Globus pallidus (tissue), 1 donor: Measurements from ENCODE around the gene SNTG2.

ENCODE experiments used
- DNase-seq: peaks from one replicate; pipeline ENCODE4 v3.0.0-alpha.2; 2015; ENCODE audit warnings: low spot score

Gene SNTG2

DNA sequence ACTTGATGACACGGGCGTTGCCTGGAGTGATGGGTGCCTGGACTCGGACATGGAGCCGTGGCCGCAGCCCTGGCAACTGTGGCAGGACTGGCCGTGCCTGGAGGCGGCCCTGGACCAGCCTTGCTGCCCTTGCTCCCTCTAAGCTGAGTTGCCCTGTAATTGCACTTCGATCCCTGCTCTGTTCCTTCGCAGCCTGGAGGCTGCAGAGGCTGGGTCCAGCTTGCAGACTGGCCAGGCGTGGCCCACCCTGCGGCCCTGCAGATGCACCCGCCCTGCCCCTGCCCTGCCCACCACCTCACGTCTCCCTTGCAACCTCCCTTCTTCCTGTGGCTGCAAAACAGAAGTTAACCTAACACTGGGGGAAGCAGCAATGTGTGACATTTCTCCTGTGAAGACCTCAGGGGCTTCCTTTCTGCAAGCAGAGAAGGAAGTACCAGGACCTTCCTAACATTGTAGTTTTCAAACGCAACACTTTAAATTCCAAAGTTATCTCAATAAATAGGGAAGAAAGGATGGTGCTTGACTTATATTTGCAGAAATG lies 288.0 kb downstream of the SNTG2 start:
- DNase-seq = no peak

DNA sequence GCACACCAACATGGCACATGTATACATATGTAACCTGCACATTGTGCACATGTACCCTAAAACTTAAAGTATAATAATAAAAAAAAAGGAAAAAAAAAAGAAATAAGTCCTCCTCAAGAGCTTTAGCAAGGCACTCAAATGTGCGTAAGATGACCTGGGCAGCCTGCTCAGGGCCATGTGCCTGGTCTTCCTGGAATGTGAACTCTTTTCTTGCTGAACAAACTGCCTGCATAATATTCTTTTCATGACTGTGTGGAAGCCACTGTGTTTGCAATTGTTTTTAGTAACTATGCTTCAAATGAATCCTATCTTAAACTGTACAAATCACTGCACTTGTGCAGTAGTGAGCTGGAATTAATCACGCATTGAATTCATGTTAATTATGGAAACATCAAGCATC lies 294.5 kb downstream of the SNTG2 start:
- no peak for DNase-seq

DNA sequence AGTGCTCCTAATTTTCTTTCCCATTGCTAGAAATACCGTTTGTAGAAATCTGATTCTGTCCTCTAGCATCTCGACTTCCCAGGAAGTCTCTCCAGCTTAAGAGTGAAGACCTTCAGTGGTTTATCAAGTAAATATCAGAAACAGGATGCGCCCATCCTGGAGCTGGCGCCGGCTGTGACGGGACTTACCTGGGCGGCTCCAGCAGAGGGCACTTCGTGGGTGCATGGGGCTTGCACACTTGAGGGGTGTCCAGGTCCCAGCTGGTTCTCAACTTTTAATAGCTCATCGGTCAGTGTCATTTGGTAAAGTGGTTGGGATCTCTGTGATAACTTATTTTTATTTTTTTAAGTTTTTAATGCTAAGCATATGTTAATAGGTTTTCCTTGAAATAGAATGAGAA lies 295.6 kb downstream of the SNTG2 start:
- DNase-seq = no peak

DNA sequence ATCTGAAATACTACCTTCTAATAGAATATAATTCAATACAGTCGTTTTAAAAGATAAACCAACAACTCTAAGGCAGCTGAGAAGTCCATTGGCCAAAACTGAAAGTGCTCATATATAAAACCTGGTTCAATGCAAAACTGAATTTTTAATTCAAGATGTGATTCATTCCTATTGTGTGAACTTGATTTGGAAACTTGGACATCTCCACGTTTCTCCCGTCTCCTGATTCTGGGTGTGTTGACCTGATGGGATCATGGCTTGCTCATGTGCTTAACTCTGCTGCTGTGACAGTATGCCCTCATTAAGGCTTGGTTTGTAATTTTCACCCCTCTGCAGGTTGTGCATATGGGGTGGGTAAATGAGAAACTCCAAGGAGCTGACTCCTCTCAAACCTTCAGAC lies 296.3 kb downstream of the SNTG2 start:
- DNase-seq = no peak

DNA sequence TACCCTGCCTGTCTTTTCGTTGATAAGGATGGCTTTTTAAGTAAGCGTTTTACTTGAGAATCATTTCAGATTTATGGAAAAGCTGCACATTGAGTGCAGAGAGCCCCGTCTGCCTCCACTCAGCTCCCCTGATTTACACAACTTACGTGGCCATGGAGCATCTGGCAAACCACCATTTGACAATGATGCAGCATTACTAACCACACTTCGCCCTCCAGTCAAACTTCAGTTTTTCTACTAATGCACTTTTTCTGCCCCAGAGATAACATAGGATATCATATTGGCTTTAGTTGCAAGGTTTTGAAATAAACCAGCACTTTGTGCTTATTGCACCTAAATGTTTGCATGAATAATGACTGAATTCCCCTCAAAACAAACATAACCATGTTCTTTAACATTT lies 297.5 kb downstream of the SNTG2 start:
- DNase-seq = no peak

DNA sequence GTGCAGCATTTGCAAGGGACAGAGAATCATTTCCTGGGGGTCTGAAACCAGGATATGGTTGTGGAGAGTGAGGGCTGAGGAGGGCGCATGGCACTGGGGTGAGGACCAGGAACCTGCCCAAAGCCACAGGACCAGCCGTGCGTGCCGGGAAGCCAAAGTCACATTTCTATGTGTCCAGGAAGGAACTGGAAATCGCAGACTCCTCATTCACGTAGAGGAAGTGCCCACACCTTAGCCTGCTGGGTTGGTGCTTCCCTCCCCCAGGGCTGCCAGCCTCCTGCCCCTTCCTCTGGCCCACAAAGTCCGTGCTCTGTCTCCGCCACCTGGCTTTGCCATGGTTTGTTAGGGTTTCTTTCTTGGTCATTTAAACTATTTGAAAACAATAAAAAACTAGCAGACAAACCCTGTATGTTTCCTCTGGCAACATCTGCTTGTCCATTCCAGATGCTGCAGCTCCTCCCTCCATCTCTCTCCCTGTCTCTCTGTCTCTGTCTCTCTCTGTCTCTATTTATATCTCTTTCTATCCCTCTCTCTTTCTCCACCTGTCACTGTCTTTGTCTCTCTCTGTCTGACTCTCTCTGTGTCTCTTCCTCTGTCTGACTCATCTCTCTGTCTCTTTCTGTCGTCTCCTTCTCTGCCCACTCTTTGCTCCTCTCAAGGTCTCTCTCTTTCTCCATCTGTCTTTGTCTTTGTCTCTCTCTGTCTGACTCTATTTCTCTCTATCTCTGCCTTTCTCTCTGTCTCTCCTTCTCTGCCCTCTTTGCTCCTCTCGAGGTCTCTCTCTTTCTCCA lies 299.4 kb downstream of the SNTG2 start:
- DNase-seq = no peak

DNA sequence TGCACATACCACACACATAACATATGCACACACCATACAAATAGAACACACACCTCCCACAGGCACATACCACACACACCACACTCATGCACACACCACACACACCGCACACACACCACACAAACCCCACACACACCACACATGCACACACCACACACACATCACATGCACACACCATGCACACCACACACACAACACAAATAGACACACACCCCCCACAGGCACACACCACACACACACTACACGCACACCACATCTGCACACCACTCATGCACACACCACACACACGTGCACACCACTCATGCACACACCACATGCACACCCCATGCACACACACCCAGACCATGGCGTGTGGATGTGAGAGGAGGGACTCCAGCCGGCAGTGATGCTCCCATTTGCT lies 300.9 kb downstream of the SNTG2 start:
- no peak for DNase-seq

DNA sequence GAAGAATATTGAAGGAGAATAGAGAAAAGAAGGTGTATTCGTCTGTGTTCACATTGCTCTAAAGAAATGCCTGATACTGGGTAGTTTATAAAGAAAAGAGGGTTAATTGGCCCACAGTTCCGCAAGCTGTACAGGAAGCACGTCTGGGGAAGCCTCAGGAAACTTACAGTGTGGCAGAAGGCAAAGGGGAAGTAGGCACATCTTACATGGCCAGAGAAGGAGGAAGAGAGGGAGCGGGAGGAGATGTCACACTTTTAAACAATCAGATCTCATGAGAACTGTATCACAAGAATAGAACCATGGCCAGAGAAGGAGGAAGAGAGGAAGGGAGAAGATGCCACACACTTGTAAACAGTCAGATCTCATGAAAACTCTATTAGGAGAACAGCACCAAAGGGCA lies 303.0 kb downstream of the SNTG2 start:
- no peak for DNase-seq

DNA sequence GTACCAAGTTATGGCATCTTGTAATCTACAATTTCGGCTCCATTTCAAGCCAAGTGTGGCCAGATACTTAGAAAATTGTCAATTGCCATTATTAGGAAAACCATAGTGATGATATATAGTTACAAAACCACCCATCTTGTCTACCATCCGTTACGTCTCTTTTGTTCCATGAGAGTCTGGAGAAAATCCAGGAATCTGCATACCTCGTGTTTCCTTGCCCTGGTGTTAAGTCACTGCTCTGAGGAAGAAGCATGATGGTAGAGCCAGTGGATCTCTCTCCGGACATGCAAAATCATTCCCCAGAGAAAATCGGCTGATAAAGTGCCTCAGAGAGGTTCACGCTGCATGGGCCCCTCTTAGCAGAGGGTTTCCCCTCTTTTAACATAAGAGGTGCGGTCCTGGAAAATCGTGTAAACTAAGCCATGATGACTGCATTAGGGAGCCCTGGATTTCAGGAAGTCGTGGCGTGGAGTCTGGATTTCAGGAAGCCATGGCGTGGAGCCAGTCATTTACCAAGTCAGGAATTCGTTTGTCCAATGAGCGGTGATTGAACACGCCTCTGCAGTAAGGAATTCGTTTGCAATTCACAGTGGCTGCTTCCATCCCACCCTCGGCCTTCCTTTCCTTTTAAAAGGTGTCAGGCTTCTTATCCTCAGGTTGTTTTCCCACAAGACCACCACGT lies 304.2 kb downstream of the SNTG2 start:
- no peak for DNase-seq

DNA sequence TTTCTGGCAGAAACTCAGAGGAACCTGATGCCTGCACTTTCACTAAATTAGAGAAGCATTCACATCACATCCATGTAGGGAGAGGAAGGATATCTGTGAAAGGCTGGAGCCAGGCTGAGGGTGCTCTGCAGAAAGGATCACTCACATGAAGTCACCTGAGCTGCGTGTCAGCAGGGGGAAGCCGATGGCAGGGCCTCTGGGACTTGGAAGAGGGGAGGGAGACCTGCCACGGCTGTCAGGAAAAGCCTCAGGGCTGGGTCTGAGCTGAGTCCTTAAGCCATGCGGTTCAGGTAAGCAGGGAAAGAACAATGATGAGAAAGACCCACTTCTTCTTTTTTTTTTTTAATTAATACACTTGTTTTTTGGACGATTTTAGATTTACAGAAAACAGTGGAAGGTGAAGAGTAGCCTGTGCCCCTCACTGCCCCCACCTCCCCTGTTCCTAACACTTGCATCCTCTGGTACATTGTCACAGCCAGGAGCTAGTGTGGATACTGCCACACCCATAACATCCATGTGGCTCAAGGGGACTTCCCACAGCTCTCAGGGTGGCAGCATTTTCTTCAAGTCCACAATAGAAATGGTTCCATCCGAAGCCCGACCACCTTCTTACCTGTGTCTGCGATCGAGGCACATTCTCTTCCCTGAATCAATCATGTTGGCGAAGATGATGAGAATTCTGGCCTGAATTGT lies 306.1 kb downstream of the SNTG2 start:
- DNase-seq = no peak

DNA sequence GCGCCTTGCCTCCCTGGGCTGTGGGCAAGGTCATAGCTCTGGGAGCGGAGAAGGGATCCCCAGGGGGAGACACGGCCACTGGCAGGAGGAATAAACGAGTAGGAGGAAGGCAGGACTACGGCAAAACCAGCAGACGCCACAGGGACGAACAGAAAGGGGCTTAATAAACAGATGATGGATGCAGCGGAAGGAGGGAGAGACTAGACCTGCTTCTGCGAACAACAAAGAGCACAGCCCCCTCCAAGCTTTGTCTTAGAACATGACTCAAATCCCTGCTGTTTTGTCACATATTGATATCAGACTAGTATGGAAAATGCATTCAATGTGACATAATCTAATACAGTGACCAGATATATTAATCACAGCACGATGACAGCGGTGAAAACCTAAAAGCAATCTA lies 306.7 kb downstream of the SNTG2 start:
- no peak for DNase-seq

DNA sequence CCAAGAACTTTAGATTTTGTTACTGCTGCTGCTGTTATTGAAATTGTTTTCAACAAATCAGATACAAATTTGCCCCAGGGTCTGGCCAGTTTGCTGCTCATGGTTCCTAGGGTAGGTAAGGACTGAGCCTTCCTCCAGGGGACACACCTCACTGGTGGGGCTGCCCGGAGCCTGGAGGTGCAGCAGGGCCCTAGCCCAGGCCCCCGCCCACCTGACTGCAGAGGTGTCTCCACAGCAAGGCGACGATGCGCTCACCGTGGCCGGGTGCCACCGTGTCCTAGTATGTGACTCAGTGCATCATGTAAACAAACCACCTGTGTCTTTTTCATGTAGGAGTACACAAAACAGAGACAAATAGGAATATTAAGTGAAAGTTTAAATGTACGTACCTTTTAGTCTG lies 309.1 kb downstream of the SNTG2 start:
- no peak for DNase-seq

DNA sequence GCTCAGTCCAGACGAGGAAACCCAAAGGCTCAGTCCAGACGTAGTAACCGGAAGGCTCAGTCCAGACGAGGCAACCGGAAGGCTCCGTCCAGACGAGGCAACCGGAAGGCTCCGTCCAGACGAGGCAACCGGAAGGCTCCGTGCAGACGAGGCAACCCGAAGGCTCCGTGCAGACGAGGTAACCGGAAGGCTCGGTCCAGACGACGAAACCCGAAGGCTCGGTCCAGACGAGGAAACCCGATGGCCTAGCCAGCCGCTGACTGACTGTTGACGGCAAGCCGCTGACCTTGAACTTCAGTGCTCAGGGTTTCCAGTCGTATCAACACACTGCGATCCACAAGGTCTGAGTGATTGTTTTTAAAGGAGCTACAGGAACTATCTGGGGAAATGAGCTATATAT lies 312.0 kb downstream of the SNTG2 start:
- DNase-seq = no peak

DNA sequence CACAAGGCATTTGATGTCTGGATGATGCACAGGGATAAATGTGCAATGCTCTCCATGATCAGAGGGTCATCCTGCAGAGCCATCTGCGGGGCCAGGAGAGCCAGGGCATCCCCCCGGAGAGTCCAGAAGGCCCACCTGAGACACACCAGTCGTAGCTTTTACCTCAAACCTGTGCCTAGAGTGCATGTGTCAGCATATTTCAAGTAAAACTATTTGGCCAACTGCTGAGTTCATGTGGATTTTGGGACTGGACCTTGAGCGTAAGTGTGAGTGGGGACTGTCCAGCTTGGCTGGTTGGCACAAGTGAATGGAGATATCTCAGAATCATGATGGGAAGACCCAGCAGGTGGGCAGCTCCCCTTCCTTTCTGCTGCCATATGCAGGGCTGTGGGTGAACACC lies 314.8 kb downstream of the SNTG2 start:
- no peak for DNase-seq

DNA sequence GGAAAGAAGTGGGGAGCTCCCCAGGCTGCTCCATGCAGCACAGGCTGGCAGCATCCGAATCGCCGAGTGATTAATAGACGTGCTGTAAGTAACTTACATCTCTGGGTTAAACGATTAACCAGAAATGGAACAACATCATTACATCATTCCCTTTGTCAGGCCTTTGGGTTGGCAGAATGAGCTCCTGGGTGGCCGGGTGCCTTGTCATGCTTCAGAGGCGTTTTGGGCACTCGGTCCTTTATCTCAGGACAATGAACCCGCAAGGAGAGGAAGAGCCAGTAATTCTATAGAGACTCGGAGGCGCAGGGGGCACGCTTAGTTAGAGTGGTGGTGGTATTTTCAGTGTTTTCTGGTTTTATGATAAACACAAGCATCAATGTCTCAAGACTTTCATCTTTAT lies 315.7 kb downstream of the SNTG2 start:
- no peak for DNase-seq

DNA sequence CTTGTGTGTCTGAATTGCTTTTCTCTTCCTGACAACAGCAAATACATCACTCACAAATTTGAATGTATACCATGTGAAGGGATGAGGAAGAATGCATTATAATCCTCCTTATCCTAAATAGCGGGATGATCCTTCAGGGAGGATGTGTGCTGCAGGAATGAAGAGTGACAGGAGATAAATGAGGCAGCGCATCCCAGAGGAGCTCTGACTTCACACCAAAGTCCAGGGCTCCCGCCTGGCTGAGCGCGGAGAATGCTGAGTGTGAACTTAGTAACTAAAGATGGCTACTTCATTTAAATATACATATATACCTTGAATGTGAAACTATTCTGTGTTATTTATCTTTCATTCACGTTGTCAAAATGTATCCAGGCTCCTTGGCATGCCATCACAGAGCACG lies 317.4 kb downstream of the SNTG2 start:
- no peak for DNase-seq

DNA sequence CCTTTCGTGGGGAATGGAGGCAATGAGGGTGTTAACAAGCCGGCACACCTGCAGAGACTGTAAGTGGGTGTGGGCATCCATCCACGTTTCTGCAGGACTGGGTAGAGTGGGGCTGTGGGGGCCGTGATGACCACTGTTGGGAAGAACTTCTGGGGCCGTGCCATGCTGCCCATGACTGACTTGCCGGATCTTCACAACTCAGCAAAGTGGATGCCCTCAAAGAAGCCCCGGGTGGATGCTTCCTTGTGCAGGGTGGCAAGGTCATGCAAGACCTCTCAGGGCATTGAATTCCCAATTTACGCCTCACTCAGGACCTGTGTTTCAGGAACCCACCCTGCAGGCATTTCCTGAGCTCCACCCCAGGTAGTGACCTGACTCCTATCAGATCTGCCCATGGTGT lies 319.2 kb downstream of the SNTG2 start:
- no peak for DNase-seq

DNA sequence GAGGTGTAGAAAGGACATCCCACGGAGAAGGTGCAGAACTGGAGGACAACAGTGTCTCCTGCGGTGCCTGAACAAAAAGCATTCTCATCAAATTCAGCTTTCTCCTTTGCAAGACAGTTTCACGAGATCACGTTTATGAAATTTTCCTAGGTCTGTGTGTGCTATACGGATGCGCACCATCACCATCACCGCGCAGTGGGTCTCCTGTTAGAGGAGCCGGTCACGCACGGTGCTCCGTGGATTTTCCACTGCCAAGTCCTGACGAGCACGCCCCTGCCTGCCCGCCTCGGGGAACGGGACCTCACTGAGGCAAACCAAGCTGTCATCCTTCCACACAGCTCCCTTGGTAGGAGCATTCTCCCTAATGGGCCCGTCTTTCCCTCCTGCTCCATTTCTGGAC lies 322.2 kb downstream of the SNTG2 start:
- DNase-seq = no peak

DNA sequence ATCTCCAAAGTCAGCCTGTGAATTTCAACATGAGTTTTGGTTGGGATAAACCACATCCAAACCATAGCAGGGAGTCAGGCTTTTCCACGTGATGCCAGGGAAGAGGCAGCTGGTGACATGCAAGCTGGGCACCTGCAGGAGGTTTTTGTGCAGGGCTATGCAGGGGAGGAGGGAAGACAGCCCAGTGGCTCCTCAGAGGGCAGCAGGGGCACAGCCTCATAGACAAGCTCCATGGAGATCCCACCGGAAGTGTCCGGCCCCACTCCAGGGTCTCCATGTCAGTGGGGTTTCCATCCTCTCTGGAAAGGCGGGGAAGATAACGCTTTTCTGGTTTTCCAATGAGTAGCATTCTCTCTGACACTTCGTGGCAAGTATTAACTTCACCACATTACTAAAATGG lies 327.0 kb downstream of the SNTG2 start:
- DNase-seq = no peak

DNA sequence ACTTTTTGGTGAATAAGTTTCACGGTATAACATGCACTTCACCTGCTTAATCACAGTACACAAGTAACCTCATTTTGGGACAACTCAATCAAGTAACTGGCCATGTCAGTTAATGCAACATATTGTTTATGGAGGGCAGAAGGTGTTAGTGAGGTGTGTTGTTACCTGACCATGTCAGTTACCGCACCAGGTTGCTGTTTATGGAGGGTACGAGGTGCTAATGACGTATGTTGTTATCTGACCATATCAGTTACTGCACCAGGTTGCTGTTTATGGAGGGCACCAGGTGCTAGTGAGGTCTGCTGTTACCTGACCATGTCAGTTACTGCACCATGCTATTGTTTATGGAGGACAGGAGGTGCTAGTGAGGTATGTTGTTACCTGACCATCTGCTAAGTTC lies 327.5 kb downstream of the SNTG2 start:
- DNase-seq = no peak

DNA sequence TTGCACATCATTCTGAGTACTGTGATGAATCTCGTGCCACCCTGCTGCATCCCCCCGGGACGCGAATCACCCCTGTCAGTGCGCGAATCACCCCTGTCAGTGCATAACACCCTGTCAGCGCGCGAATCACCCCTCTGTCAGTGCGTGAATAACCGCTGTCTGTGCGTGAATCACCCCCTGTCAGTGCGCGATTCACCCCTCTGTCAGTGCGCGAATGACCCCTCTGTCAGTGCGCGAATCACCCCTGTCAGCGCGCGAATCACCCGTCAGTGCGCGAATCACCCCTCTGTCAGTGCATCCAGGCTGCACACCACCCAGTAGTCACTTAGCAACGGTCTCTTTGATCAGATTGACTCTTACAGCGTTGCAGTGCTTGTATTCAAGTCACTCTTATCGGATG lies 328.2 kb downstream of the SNTG2 start:
- no peak for DNase-seq

DNA sequence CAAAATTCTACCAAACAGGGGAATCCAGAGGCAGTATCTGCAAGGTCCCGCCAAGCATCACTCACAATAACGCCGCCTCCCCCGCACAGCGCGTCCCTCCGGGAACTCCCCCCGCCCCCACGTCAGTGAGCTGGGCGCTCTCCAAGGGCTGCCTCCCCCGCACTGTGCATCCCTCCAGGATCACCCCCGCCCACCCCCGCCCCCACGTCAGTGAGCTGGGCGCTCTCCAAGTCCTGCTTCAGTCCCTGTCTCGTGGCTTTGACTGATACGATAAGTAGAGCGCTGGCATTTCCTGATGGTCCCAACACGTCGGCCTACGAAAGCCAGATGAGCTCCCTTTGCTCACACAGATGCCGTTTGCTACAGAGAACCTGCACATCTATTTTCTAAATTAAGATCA lies 331.9 kb downstream of the SNTG2 start:
- DNase-seq = no peak
